HepG2 (cell line): Measurements from ENCODE around the gene SPOP. TPM values are rescaled to one million over a fixed set of nuclear protein-coding genes. Genes with fewer than 3 reads are reported as not detected.

Source experiments
- ADNP ChIP-seq: sonication (generic); formaldehyde crosslinking; IDR thresholded peaks from 2 replicates; pipeline ENCODE4 v1.4.0; 2020; ENCODE audit warnings: missing genetic modification reagents
- EP300 ChIP-seq, 3 experiments: sonication (generic) in 1 of 3; formaldehyde crosslinking in 1 of 3; IDR thresholded peaks; 2 replicates each; pipeline versions ENCODE4 v1.5.1 to v1.6.1; 2011 to 2020; ENCODE audit warnings: low read depth in 2 of 3, low read length in 2 of 3, borderline replicate concordance in 1 of 3, improper control_type of control experiment in 1 of 3, mild to moderate bottlenecking in 1 of 3, missing genetic modification reagents in 1 of 3, moderate library complexity in 1 of 3
- ESRRA ChIP-seq: sonication (generic); formaldehyde crosslinking; IDR thresholded peaks from 2 replicates; pipeline ENCODE4 v1.5.1; 2020; ENCODE audit warnings: mild to moderate bottlenecking, low read depth, missing genetic modification reagents
- GATA4 ChIP-seq: sonication (generic); IDR thresholded peaks from 2 replicates; pipeline ENCODE4 v1.6.1; 2016; ENCODE audit warnings: antibody characterized with exemption, low read depth, borderline replicate concordance
- GFI1 ChIP-seq: sonication (generic); formaldehyde crosslinking; IDR thresholded peaks from 2 replicates; pipeline ENCODE4 v1.5.0; 2020; ENCODE audit warnings: missing genetic modification reagents, mild to moderate bottlenecking, borderline replicate concordance
- HNRNPK ChIP-seq: fragments of 200-400 bp; formaldehyde crosslinking; IDR thresholded peaks from 2 replicates; pipeline ENCODE4 v1.6.1; 2018; ENCODE audit warnings: low read length, low read depth, moderate library complexity, mild to moderate bottlenecking; ENCODE audit not compliant: poor library complexity, severe bottlenecking
- IKZF4 ChIP-seq: sonication (generic); formaldehyde crosslinking; IDR thresholded peaks from 2 replicates; pipeline ENCODE4 v1.5.1; 2020; ENCODE audit warnings: borderline replicate concordance, mild to moderate bottlenecking, low read depth, missing genetic modification reagents; ENCODE audit errors: not compliant biosample characterization
- JUND ChIP-seq: sonication (generic); formaldehyde crosslinking; IDR thresholded peaks from 2 replicates; pipeline ENCODE4 v1.8.0; 2022; ENCODE audit warnings: mild to moderate bottlenecking, missing genetic modification reagents
- KAT2B ChIP-seq: fragments of 150-350 bp; IDR thresholded peaks from 2 replicates; pipeline ENCODE4 v1.6.1; 2014; ENCODE audit warnings: low read depth, low read length, borderline replicate concordance
- MED8 ChIP-seq: sonication (generic); formaldehyde crosslinking; IDR thresholded peaks from 2 replicates; pipeline ENCODE4 v1.8.1; 2023; ENCODE audit warnings: mild to moderate bottlenecking, missing genetic modification reagents; ENCODE audit not compliant: insufficient replicate concordance
- MIXL1 ChIP-seq: IDR thresholded peaks from 2 replicates; pipeline ENCODE4 v1.6.1; 2016
- MZF1 ChIP-seq: sonication (generic); formaldehyde crosslinking; IDR thresholded peaks from 2 replicates; pipeline ENCODE4 v1.8.1; 2023; ENCODE audit warnings: mild to moderate bottlenecking, missing genetic modification reagents, borderline replicate concordance
- NCOA5 ChIP-seq: sonication (generic); formaldehyde crosslinking; IDR thresholded peaks from 2 replicates; pipeline ENCODE4 v1.4.0; 2020; ENCODE audit warnings: missing genetic modification reagents
- PAX8 ChIP-seq: sonication (generic); formaldehyde crosslinking; IDR thresholded peaks from 2 replicates; pipeline ENCODE4 v1.8.0; 2022; ENCODE audit warnings: mild to moderate bottlenecking, missing genetic modification reagents, borderline replicate concordance
- PLRG1 ChIP-seq: fragments of 450-650 bp; conservative IDR thresholded peaks from 2 replicates; pipeline ENCODE4 v1.6.1; 2016
- RARG ChIP-seq: sonication (generic); formaldehyde crosslinking; IDR thresholded peaks from 2 replicates; pipeline ENCODE4 v1.4.0; 2020; ENCODE audit warnings: low read depth, mild to moderate bottlenecking, missing genetic modification reagents
- RELA ChIP-seq: sonication (generic); formaldehyde crosslinking; IDR thresholded peaks from 2 replicates; pipeline ENCODE4 v1.4.0; 2020; ENCODE audit warnings: missing genetic modification reagents
- TEF ChIP-seq: sonication (generic); formaldehyde crosslinking; IDR thresholded peaks from 2 replicates; pipeline ENCODE4 v1.5.0; 2020; ENCODE audit warnings: missing genetic modification reagents
- YEATS4 ChIP-seq: sonication (generic); formaldehyde crosslinking; IDR thresholded peaks from 2 replicates; pipeline ENCODE4 v1.4.0; 2020; ENCODE audit warnings: missing genetic modification reagents, borderline replicate concordance
- ZNF484 ChIP-seq: sonication (generic); formaldehyde crosslinking; IDR thresholded peaks from 2 replicates; pipeline ENCODE4 v1.5.1; 2020; ENCODE audit warnings: mild to moderate bottlenecking, low read depth, missing genetic modification reagents, borderline replicate concordance
- ZNF577 ChIP-seq: sonication (generic); formaldehyde crosslinking; IDR thresholded peaks from 2 replicates; pipeline ENCODE4 v1.4.0; 2020; ENCODE audit warnings: mild to moderate bottlenecking, low read depth, missing genetic modification reagents, borderline replicate concordance
- ZNF766 ChIP-seq: sonication (generic); formaldehyde crosslinking; IDR thresholded peaks from 2 replicates; pipeline ENCODE4 v1.5.0; 2020; ENCODE audit warnings: missing genetic modification reagents, borderline replicate concordance
- ZSCAN22 ChIP-seq: sonication (generic); formaldehyde crosslinking; IDR thresholded peaks from 2 replicates; pipeline ENCODE4 v1.4.0; 2020; ENCODE audit warnings: mild to moderate bottlenecking, missing genetic modification reagents
- ZSCAN30 ChIP-seq: sonication (generic); formaldehyde crosslinking; IDR thresholded peaks from 2 replicates; pipeline ENCODE4 v1.5.0; 2020; ENCODE audit warnings: mild to moderate bottlenecking, missing genetic modification reagents
- polyA plus RNA-seq, 8 experiments: library from polyadenylated mRNA; depleted of rRNA in 3 of 8; stranded (reverse) in 7 of 8; unstranded in 1 of 8; fragments of >200 nt; fragmentation: Illumina TruSeq in 4 of 8; extraction: Trizol in 4 of 8; gene quantifications; 2 replicates each; pipeline versions ENCODE4 v1.2.1 to v1.2.3, GENCODE V29; 2011 to 2016; ENCODE audit warnings: low read depth in 4 of 8, missing spikeins in 1 of 8, mixed read lengths in 1 of 8; ENCODE audit not compliant: insufficient read depth in 1 of 8
- total RNA-seq, 5 experiments: library from RNA; depleted of rRNA; stranded (reverse); fragments of >200 nt; fragmentation: Illumina TruSeq; extraction: Trizol; gene quantifications; 2 replicates each; pipeline ENCODE4 v1.2.3, GENCODE V29; 2016; ENCODE audit warnings: low read depth in 1 of 5
- TF ChIP-seq, protein P1 (sequence below): sonication (generic); formaldehyde crosslinking; IDR thresholded peaks from 2 replicates; pipeline ENCODE4 v1.8.1; 2023; ENCODE audit warnings: mild to moderate bottlenecking, moderate library complexity, missing genetic modification reagents
- TF ChIP-seq, protein P2 (sequence below): sonication (generic); formaldehyde crosslinking; IDR thresholded peaks from 2 replicates; pipeline ENCODE4 v1.5.1; 2020; ENCODE audit warnings: mild to moderate bottlenecking, missing genetic modification reagents, moderate library complexity

SPOP gene
- total and polyA plus RNA-seq, 2 of the 13 experiments (the other 11 are each of a cell fraction or from before 2014, with no cell fraction given) = 52.8 to 60.8 TPM

DNA sequence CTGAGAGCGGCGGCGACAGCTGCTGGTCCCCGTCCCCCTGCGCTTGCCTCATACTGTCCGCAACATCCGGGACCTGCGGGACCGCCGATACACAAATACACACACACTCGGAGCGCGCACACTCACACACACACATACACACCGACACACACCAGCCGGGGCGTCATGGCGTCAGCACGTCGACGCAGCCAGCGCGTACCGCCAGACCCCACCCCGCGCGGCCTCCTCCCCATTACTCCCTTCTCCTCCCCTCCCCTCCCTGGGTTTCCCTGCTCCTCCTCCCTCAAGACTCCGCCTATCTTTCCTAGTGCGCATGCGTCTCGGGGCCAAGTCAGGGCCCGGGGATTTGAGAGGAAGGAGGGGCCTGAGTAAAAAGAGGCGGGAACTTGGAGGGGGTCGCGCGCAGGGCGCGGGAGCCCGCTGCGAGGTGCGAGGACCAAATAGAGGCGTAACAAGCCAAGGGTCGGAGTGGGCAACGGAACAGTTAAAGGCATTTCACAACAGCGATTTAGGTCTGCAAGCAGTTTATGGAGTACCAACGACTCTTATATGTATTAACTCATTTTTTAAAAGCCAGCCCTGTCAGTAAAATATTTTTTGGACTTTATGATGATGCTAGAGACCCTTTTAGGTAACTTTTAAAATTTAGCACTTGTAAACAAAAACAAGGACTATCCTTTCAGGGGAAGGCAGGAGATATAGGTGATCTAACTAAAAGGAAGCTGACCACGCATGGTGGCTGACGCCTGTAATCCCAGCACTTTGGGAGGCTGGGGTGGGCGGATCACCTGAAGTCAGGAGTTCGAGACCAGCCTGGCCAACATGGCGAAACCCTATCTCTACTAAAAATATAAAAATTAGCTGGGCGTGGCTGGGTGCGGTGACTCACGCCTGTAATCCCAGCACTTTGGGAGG lies at the start of gene SPOP (continued):
- TF ChIP-seq MED8 (CRISPR knock-in tag) = no peak
- TF ChIP-seq HNRNPK = peak; percentile 98
- peak; percentile 98; the same call in 1 of the 2 replicates for TF ChIP-seq RARG
- TF ChIP-seq GATA4 = no peak
- TF ChIP-seq IKZF4 = peak; percentile 98
- TF ChIP-seq, protein P1, sequence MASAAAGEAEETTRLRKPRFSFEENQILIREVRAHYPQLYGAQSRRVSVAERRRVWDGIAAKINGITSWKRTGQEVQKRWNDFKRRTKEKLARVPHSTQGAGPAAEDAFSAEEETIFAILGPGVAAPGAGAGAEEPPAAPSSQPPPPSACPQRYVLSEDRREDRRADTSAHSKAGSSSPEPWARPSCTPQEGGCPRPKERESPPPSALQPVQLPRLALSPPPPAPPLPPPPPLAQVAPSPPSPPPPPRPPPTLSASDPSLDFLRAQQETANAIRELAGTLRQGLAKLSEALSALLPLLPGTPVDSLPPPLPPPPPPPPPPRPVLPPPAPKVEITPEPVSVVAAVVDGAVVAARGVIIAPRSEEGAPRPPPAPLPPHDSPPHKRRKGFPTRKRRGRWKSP (CRISPR knock-in tag) = peak; percentile 90; the same call in 1 of the 2 replicates
- peak; percentile 92; the same call in 1 of the 2 replicates for TF ChIP-seq MIXL1 (CRISPR knock-in tag)
- TF ChIP-seq EP300 (IDR thresholded peaks at IDR 0.05; ENCODE audit: low read depth in 2 of 2, low read length in 2 of 2) = no peak
- peak; percentile 32; the same call in 1 of the 2 replicates for TF ChIP-seq EP300 (CRISPR knock-in tag; IDR thresholded peaks at IDR 0.05; ENCODE audit: borderline replicate concordance)
- peak; percentile 85; the same call in 1 of the 2 replicates for TF ChIP-seq ZSCAN22 (CRISPR knock-in tag)
- TF ChIP-seq NCOA5 (CRISPR knock-in tag) = no peak; the same call in 1 of the 2 replicates
- no peak; the same call in 1 of the 2 replicates for TF ChIP-seq ZNF484 (CRISPR knock-in tag)
- TF ChIP-seq ZSCAN30 = peak; percentile 96; the same call in 1 of the 2 replicates
- peak; percentile 94 for TF ChIP-seq YEATS4 (CRISPR knock-in tag)
- no peak for TF ChIP-seq ADNP (CRISPR knock-in tag)
- no peak for TF ChIP-seq KAT2B
- TF ChIP-seq, protein P2, sequence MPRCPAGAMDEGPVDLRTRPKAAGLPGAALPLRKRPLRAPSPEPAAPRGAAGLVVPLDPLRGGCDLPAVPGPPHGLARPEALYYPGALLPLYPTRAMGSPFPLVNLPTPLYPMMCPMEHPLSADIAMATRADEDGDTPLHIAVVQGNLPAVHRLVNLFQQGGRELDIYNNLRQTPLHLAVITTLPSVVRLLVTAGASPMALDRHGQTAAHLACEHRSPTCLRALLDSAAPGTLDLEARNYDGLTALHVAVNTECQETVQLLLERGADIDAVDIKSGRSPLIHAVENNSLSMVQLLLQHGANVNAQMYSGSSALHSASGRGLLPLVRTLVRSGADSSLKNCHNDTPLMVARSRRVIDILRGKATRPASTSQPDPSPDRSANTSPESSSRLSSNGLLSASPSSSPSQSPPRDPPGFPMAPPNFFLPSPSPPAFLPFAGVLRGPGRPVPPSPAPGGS (CRISPR knock-in tag) = peak; percentile 98
- TF ChIP-seq MZF1 (CRISPR knock-in tag) = 0 out of 2 replicates have a peak, but pooled peaks have one; percentile 61
- TF ChIP-seq TEF (CRISPR knock-in tag) = peak; percentile 94
- TF ChIP-seq ZNF766 (CRISPR knock-in tag) = peak; percentile 99
- TF ChIP-seq ZNF577 (CRISPR knock-in tag) = no peak
- no peak for TF ChIP-seq RELA (CRISPR knock-in tag)
- TF ChIP-seq JUND (CRISPR knock-in tag) = peak; percentile 16; the same call in 1 of the 2 replicates
- peak; percentile 91 for TF ChIP-seq GFI1 (CRISPR knock-in tag)
- TF ChIP-seq PAX8 (CRISPR knock-in tag) = peak; percentile 89; the same call in 1 of the 2 replicates
- TF ChIP-seq ESRRA (CRISPR knock-in tag) = peak; percentile 79; the same call in 1 of the 2 replicates
- no peak for TF ChIP-seq PLRG1
